Transverse colon (tissue), 4 donors: Measurements from ENCODE around the gene TSPAN5. TPM values are rescaled to one million over a fixed set of nuclear protein-coding genes. Genes with fewer than 3 reads are reported as not detected.

Experiments
- DNase-seq: peaks from one replicate; pipeline ENCODE4 v3.0.0-alpha.2; 2019
- H3K27ac ChIP-seq, 4 donors: fragments of 200-600 bp; sonication (generic); 2 replicates each; pipeline ENCODE4 v1.5.1; 2016 to 2018; ENCODE audit warnings: inconsistent platforms in 4 of 4
- H3K27me3 ChIP-seq: fragments of 200-600 bp; sonication (generic); 2 replicates; pipeline ENCODE4 v1.5.1; 2017; ENCODE audit warnings: inconsistent platforms
- H3K36me3 ChIP-seq, 4 donors: fragments of 200-600 bp; sonication (generic); 2 replicates each; pipeline ENCODE4 v1.5.1; 2017 to 2019; ENCODE audit warnings: inconsistent platforms in 4 of 4
- H3K4me1 ChIP-seq, 4 donors: fragments of 200-600 bp; sonication (generic); 2 replicates each; pipeline ENCODE4 v1.5.1; 2017 to 2020; ENCODE audit warnings: inconsistent platforms in 4 of 4
- H3K4me3 ChIP-seq, 4 donors: fragments of 200-600 bp; sonication (generic); 1 replicate in 1 of 4; 2 replicates in 3 of 4; pipeline versions ENCODE4 v1.5.1 to v1.6.1; 2017 to 2019; ENCODE audit warnings: inconsistent platforms in 4 of 4
- H3K9me3 ChIP-seq, 2 donors: fragments of 200-600 bp; sonication (generic); 2 replicates each; pipeline ENCODE4 v1.5.1; 2017 to 2019; ENCODE audit warnings: inconsistent platforms in 2 of 2
- CTCF ChIP-seq, 5 experiments: fragments of 200-600 bp in 3 of 5; fragments of 450-650 bp in 2 of 5; sonication (generic) in 3 of 5; IDR thresholded peaks; 1 replicate in 2 of 5; 2 replicates in 3 of 5; pipeline ENCODE4 v1.5.1; 2016 to 2017; ENCODE audit warnings: antibody characterized with exemption in 5 of 5, inconsistent platforms in 3 of 5, mild to moderate bottlenecking in 2 of 5, moderate library complexity in 1 of 5
- EP300 ChIP-seq: sonication (generic); formaldehyde crosslinking; IDR thresholded peaks from one replicate; pipeline ENCODE4 v1.6.1; 2017; ENCODE audit warnings: antibody characterized with exemption, low read depth
- POLR2A ChIP-seq: fragments of 450-650 bp; IDR thresholded peaks from one replicate; pipeline ENCODE4 v1.6.1; 2016; ENCODE audit warnings: antibody characterized with exemption, mild to moderate bottlenecking, moderate library complexity
- POLR2AphosphoS5 ChIP-seq, 3 donors: sonication (generic); formaldehyde crosslinking; IDR thresholded peaks; one replicate each; pipeline ENCODE4 v1.6.1; 2016; ENCODE audit warnings: antibody characterized with exemption in 3 of 3
- WGBS, 2 donors: methylation state at CpG; one replicate each; pipeline ENCODE4 v1.1.5; 2018; ENCODE audit warnings: low coverage in 1 of 2; 5-methylcytosine and 5-hydroxymethylcytosine counted together
- in situ Hi-C, 4 donors: fragments of 200-750 bp; cut with MboI; loops; one replicate each; pipeline versions ENCODE4 v1.15.0 to v1.15.1; 2017; ENCODE audit warnings: low sequenced_read_pairs in 3 of 4, low pct_ligation_motif_present in 1 of 4, low pct_unique_long_range_greater_than_20kb in 1 of 4
- intact Hi-C: fragments of 100-400 bp; cut with DNase I; formaldehyde crosslinking; loops from one replicate; pipeline ENCODE4 v1.15.1; 2023; ENCODE audit warnings: low total_unique reads
- total RNA-seq, 4 donors: library from RNA; depleted of rRNA; stranded (reverse); fragments of >200 nt; gene quantifications; one replicate each; pipeline ENCODE4 v1.1.0, GENCODE V29; 2016

Gene TSPAN5
- total RNA-seq, 4 donors from 2014 or later, result 1.1 to 9.6 (median 4.4) TPM

- 53 to 68% methylated on average over 1 of the region's 1 CpG for WGBS, 2 donors
- Histone ChIP-seq H3K9me3 (peaks cover 6 to 8% of the 10 kb centered on the region in 2 donors), H3K36me3 (no peaks in the 10 kb centered on the region), H3K4me1 (no peaks in the 10 kb centered on the region), H3K4me3 (no peak overlapping the region), H3K27me3 (no peaks in the 10 kb centered on the region), H3K27ac (no peak overlapping the region)
- in situ Hi-C loops (no loop called here), intact Hi-C loops (loop anchor here (10.0 kb wide), 1 partner anchor 623 kb away; no protein-coding TSS in a partner anchor)
- TF ChIP-seq CTCF (IDR thresholded peaks at IDR 0.05), result no peak
- TF ChIP-seq POLR2A, result no peak
- TF ChIP-seq POLR2AphosphoS5 (IDR thresholded peaks at IDR 0.05), result no peak
- TF ChIP-seq EP300, result no peak
- DNase-seq, result no peak
Observed at GRCh38 chr4:98602270-98602669, 56.1 kb downstream of the TSPAN5 start.

- no peaks in the 10 kb centered on the region for H3K36me3 ChIP-seq
- H3K4me3 ChIP-seq, result no peak overlapping the region
- peaks cover 6 to 8% of the 10 kb centered on the region in 2 donors for H3K9me3 ChIP-seq
- no peaks in the 10 kb centered on the region for H3K4me1 ChIP-seq
- H3K27me3 ChIP-seq, result no peaks in the 10 kb centered on the region
- no peak for DNase-seq
- no peak overlapping the region for H3K27ac ChIP-seq
- in situ Hi-C loops, result no loop called here
- WGBS, 2 donors, result 75 to 90% methylated on average over 2 to 3 of the region's 3 CpGs
- no peak for TF ChIP-seq POLR2A
- no peak for TF ChIP-seq POLR2AphosphoS5 (IDR thresholded peaks at IDR 0.05)
- no peak for TF ChIP-seq EP300
- no peak for TF ChIP-seq CTCF (IDR thresholded peaks at IDR 0.05)
- intact Hi-C loops, result loop anchor here (10.0 kb wide), 1 partner anchor 623 kb away; no protein-coding TSS in a partner anchor
Observed at GRCh38 chr4:98601708-98602107, 56.7 kb downstream of the TSPAN5 start.

- 91 to 98% methylated on average over 2 of the region's 2 CpGs for WGBS, 2 donors
Observed at GRCh38 chr4:98599617-98600205, 58.7 kb downstream of the TSPAN5 start.

GRCh38 chr4:98586962-98587354 is 71.5 kb downstream of the TSPAN5 start:
- WGBS, 2 donors, result 88 to 100% methylated on average over 3 to 6 of the region's 6 CpGs

More at GRCh38 chr4:98599617-98600205, 58.7 kb downstream of the TSPAN5 start:
- Histone ChIP-seq H3K9me3 (peaks cover 6 to 8% of the 10 kb centered on the region in 2 donors), H3K27ac (no peak overlapping the region), H3K4me3 (no peak overlapping the region), H3K36me3 (no peaks in the 10 kb centered on the region), H3K27me3 (no peaks in the 10 kb centered on the region), H3K4me1 (no peaks in the 10 kb centered on the region)
- no peak for DNase-seq
- TF ChIP-seq CTCF (IDR thresholded peaks at IDR 0.05) (no peak), EP300 (no peak), POLR2AphosphoS5 (IDR thresholded peaks at IDR 0.05) (no peak), POLR2A (no peak)
- intact Hi-C loops (loop anchor here (10.0 kb wide), 1 partner anchor 625 kb away; no protein-coding TSS in a partner anchor), in situ Hi-C loops (no loop called here)

More at GRCh38 chr4:98586962-98587354, 71.5 kb downstream of the TSPAN5 start:
- Histone ChIP-seq H3K9me3 (no peaks in the 10 kb centered on the region), H3K4me1 (no peaks in the 10 kb centered on the region), H3K36me3 (no peaks in the 10 kb centered on the region), H3K4me3 (no peak overlapping the region), H3K27ac (no peak overlapping the region), H3K27me3 (no peaks in the 10 kb centered on the region)
- DNase-seq, result no peak
- TF ChIP-seq CTCF (IDR thresholded peaks at IDR 0.05) (no peak), EP300 (no peak), POLR2A (no peak), POLR2AphosphoS5 (IDR thresholded peaks at IDR 0.05) (no peak)
- intact Hi-C loops, result no loop called here
- in situ Hi-C loops, result no loop called here
